H54 (cell line): ENCODE data around the gene KSR2.
"Not testable (repeated sequence)": the region's sequence is repeated elsewhere in the genome, so short reads cannot be mapped to it uniquely, and the experiment has no call there.

ENCODE experiments used
- DNase-seq: peaks from one replicate; pipeline ENCODE4 v3.0.0; 2011; ENCODE audit warnings: low spot score, mixed read lengths; ENCODE audit not compliant: insufficient read length
- FAIRE-seq: peaks from 3 replicates; lab custom pipeline; 2011; peaks lifted over from hg19 to GRCh38; lab: Jason Lieb, UNC
- POLR2A ChIP-seq: IDR thresholded peaks from 2 replicates; pipeline ENCODE4 v1.6.1; 2011; ENCODE audit warnings: low read depth, mild to moderate bottlenecking, low read length

Gene KSR2

GRCh38 chr12:117821480-117822175 lies 147.2 kb downstream of the KSR2 start:
- TF ChIP-seq POLR2A, result no peak
- DNase-seq, result no peak
- no peak for FAIRE-seq

GRCh38 chr12:117820216-117820907 lies 148.4 kb downstream of the KSR2 start:
- TF ChIP-seq POLR2A, result no peak
- FAIRE-seq (no peak), DNase-seq (no peak)

- no peak for TF ChIP-seq POLR2A
- FAIRE-seq, result no peak
- no peak for DNase-seq
Measured at GRCh38 chr12:117819160-117819559, 149.6 kb downstream of the KSR2 start.

GRCh38 chr12:117818400-117818799 lies 150.4 kb downstream of the KSR2 start:
- no peak for FAIRE-seq
- no peak for DNase-seq
- TF ChIP-seq POLR2A, result no peak

- no peak for DNase-seq
- TF ChIP-seq POLR2A, result no peak
- no peak for FAIRE-seq
Measured at GRCh38 chr12:117809509-117809908, 159.3 kb downstream of the KSR2 start.

GRCh38 chr12:117807946-117808345 lies 160.8 kb downstream of the KSR2 start:
- no peak for DNase-seq

GRCh38 chr12:117807355-117807754 lies 161.4 kb downstream of the KSR2 start:
- DNase-seq (no peak), FAIRE-seq (no peak)
- no peak for TF ChIP-seq POLR2A

More at GRCh38 chr12:117807946-117808345, 160.8 kb downstream of the KSR2 start:
- TF ChIP-seq POLR2A, result no peak
- no peak for FAIRE-seq

GRCh38 chr12:117805865-117806264 lies 162.9 kb downstream of the KSR2 start:
- no peak for DNase-seq
- no peak for FAIRE-seq
- no peak for TF ChIP-seq POLR2A

- no peak for DNase-seq
- no peak for FAIRE-seq
- TF ChIP-seq POLR2A, result no peak
Measured at GRCh38 chr12:117803001-117803400, 165.8 kb downstream of the KSR2 start.

GRCh38 chr12:117800711-117801110 lies 168.1 kb downstream of the KSR2 start:
- not testable (repeated sequence) for DNase-seq, FAIRE-seq

GRCh38 chr12:117797202-117797601 lies 171.6 kb downstream of the KSR2 start:
- DNase-seq, result no peak
- FAIRE-seq, result no peak
- TF ChIP-seq POLR2A, result no peak

- no peak for DNase-seq
- no peak for TF ChIP-seq POLR2A
- FAIRE-seq, result no peak
Measured at GRCh38 chr12:117792877-117793424, 175.8 kb downstream of the KSR2 start.

GRCh38 chr12:117792471-117792870 lies 176.3 kb downstream of the KSR2 start:
- no peak for DNase-seq

GRCh38 chr12:117790948-117791347 lies 177.8 kb downstream of the KSR2 start:
- DNase-seq (no peak), FAIRE-seq (no peak)
- TF ChIP-seq POLR2A, result no peak

More at GRCh38 chr12:117792471-117792870, 176.3 kb downstream of the KSR2 start:
- no peak for TF ChIP-seq POLR2A
- FAIRE-seq, result no peak
